ENCODE data around the gene SOX18.

SOX18 gene

DNA sequence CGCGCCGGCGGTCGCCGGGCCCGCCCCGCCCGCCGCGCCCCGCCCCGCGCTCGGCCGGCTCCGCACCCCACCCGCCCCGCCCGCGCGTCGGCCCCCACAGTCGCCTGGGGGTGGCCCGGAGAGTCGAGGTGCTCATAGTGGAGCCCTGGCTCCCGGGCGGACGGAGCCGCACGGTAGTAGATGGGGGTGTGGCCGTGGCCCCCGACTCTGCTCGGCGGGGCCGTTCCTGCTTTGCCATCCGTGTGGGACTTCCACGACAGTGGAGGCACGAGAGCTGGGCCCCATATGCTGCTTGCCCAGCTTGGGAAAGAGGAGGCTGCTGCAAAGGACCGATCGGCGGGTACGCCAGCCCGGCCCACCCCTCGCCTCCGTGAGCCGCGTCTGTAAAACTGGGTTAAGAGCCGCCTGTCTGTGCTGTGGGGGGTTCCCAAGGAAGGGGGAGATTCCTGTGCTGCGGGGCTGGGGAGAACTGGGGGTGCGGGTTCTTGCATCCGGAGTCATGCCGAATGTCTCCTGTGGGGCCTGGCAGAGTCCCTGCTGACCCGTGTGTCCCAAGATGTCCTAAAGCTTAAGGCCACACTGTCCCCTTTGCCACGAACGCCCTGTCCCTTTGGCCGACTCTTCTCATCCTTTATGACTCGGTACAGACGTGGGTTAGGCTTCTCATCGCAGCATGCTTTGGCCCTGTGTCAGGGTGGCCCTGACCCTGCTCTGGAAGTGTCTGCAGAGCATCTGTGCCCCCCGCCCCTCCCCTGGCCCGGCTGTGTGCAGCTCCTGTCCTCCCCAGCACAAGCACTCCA lies 30.8 kb upstream of the SOX18 start, which contains the start of gene OPRL1:
Gene OPRL1, plus strand, starts transcription at position 70 of the 800 bp plus-strand sequence. CDS start 12,639 bp downstream, outside the sequence.
- DNase-seq (ENCODE audit: low read depth) = peak; percentile 28

DNA sequence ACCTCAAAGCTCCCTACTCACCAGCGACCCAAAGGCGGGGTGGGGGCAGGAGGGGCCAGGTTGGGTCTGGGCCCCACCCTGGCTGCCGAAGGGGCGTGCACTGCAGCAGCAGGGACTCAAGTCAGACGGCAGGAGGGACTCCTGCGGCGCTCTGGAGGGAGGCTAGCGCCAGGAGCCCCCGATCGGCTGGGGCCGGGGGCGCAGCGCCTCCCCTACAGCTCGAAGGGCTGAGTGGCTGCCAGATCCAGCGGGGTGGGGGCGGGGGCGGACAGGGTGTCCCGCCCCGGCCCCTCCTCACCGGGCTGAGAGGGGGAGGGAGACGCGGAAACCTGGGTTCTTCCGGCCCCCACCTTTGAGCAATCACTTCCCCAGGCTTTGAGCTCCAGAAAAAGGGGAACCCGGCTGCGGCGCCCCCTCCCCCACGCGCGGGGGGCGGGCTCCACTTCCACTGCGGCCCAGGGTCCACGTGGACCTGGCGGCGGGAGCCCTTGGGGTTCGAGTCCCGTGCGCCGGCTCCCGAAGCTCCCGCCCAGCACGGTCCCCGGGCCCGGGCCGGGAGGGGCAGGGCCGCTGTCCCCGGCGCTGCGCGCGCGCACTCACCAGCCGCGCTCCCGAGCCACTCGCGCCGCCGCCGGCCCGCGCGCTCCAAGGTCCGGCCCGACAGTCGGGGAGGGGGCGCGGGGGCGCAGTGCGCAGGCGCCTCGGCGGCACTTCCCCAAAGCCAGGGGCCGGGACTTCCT lies 30.0 kb upstream of the SOX18 start, which contains the start of gene RGS19:
Gene RGS19, minus strand, starts transcription at position 246 of the 740 bp plus-strand sequence. CDS start 2,632 bp downstream, outside the sequence.
- peak; percentile 41 for DNase-seq (ENCODE audit: low read depth)

DNA sequence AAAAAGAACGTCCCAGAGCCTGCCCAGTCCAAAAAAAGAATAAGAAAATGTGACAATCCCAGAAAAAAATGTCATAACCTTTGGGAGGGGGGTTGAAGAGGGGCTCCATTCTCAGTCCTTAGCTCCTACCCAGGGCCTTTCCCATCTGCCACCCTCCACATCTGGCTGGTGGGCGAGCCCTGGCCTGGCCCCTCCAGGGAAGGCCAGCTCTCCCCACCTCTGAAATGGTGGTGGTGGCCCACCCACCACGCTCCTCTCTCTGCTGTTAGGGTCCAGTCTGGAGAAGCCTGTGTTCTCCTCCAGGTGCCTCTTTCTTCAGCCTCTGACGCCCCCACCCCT lies 29.5 kb upstream of the SOX18 start:
- no peak for DNase-seq (ENCODE audit: low read depth)

DNA sequence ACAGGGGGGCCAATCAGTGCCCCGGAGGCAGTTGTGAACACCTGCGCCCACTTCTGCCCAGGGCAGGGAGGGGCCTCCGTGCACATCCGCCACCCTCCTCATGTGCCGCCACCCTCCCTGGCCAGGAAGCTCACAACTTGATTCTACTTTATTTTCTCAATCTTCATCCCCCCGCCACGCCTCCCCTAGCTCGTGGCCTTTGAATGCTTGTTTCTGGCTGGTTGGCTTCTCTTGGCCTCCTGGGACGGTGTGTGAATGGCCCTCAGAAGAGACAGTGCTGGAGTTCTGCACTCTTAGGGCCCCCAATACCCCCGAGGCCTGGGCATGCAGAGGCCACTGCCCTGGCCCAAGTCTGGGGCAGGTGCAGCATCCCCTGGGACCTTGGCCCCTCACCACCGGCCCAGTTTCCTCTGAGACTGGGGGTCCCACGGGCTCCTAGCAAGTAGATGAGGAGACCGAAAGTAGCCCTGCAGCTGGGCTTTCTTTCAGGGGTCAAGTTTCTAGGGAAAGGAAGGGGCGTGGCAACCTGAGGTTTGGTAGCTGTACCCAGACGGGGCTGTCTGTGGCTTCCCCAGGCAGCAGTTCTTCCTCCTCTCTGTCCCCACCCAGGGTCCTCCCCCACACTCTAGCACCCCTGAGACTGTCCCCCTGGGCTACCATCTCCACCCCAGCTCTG lies 28.6 kb upstream of the SOX18 start:
- peak; percentile 29 for DNase-seq (ENCODE audit: low read depth)

DNA sequence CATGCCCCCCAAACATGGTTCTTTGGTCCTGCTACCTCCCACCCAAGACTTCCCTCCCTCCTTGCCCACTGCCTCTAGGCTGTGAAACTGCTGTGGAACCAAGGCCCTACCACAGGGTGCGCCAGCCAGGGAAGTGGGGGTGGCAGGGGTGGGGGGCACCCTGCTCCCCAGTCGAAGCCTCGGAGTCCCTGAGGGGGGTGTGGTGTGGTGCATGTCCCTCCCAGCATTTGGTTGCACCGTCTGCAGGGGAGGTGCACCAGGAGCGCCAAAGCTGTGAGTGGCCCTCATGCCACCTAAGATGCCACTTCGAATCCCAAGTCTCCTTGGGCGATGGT lies 28.1 kb upstream of the SOX18 start:
- no peak for DNase-seq (ENCODE audit: low read depth)

DNA sequence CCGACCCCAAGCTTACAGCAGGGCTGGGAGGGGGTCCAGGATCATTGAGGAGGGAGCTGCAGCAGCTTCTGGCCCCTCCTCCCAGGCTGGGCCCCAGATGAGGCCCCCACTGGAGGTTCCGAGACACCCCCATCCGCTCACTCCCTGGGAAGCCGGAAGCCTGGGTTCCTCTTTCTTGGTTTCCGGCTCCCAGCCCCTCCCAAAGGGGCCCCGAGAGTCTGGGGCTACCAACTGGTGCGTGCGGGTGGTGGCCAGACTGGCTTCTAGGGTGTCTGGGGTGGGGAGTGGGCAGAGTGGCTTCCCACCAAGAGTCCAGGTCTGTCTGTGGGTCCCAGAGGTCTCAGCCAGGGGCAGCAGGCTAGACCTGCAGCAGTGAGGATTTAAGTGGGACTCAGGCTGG lies 27.7 kb upstream of the SOX18 start:
- DNase-seq (ENCODE audit: low read depth) = no peak

DNA sequence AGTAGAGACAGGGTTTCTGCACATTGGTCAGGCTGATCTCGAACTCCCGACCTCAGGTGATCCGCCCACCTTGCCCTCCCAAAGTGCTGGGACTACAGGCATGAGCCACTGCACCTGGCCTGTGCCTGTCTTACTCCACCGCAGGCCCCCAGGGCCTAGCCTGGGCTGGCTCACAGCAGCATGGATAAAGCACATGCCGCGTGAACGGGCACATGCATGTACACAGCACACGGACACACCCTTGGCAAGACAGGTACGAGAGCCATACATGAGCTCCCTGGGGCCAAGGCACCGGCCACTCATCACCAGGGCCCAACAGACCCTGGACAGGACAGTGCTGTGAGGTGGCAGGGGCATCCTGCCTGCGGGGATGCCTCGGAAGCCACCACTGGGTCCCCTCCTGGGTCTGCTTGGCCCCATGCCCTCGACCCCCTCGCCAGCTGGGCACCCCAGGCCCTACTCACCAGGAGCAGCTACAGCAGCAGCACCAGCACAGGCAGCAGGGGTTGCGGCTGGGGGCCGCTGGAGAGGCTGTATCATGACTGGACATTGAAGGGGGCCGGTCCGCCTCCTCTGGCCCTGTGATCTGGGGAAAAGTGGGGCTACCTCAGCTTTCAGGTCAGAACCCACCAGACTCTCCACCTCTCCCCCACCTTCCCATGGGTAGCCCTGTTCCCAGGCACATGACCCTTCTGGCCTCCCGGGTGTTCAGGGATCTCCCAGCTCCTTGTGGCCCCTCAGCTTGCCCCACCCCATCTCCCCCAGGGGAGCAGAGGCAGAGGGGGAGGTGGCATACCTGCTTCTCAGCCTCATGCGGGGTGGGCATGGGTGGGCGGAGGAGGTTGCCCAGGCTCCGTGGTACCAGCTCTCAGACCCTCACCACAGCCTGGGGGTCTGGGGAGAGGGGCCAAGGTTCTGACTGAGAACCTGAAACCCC lies 26.9 kb upstream of the SOX18 start:
- DNase-seq (ENCODE audit: low read depth) = no peak

DNA sequence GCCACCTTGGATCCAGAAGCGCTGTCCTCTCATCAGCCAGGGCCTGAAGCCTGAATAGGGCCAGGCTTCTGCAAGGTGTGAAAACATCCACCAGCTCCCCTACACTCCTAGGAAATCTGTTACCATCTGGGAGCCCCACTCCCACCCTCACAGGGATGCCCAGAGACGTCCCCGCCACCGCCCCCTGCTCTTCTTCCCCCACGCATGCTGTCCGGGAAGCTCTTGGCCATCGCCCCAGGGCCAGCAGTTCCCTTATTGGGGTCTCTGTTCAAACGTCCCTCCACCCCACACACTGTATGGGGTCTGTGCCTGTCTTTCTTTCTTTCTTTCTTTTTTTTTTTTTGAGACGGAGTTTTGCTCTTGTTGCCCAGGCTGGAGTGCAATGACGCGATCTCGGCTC lies 26.1 kb upstream of the SOX18 start:
- DNase-seq (ENCODE audit: low read depth) = no peak

DNA sequence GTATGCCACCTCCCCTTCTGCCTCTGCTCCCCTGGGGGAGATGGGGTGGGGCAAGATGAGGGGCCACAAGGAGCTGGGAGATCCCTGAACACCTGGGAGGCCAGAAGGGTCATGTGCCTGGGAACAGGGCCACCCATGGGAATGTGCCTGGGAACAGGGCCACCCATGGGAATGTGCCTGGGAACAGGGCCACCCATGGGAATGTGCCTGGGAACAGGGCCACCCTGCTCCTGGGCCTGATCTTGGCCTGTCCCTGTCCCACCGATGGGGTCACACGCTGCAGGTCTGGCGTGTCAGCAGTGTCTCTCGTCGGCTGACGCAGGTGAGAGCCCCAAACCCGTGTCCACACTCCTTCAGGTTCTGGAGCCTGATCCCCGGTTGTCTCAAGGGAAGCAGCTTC lies 25.5 kb upstream of the SOX18 start:
- no peak for DNase-seq (ENCODE audit: low read depth)

DNA sequence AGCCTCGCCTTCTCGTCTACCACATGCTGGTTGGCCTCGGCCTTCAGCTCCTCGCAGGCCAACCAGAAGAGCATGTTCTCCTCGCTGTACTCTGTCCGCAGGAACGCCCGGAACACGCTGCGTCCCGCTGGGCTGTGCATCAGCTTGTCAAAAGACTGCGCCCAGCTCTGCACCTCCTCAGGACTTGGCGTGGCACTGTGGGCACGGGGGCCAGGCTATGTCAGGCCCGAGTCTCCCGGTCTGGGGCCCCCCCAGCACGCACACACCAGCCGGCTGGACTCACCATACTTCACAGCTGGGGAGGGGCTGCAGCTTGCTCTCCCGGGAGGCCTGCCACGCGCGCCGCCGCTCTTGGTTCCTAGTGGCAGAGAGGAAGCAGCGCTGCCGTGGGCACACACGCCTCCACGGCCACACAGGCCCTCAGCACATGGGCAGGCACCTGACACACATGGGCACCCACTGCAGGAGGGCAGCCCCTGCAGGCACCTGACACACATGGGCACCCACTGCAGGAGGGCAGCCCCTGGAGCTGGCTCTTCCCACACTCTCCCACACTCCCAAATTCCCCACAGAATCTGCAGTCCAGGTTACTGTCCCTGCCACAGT lies 24.8 kb upstream of the SOX18 start:
- DNase-seq (ENCODE audit: low read depth) = no peak

DNA sequence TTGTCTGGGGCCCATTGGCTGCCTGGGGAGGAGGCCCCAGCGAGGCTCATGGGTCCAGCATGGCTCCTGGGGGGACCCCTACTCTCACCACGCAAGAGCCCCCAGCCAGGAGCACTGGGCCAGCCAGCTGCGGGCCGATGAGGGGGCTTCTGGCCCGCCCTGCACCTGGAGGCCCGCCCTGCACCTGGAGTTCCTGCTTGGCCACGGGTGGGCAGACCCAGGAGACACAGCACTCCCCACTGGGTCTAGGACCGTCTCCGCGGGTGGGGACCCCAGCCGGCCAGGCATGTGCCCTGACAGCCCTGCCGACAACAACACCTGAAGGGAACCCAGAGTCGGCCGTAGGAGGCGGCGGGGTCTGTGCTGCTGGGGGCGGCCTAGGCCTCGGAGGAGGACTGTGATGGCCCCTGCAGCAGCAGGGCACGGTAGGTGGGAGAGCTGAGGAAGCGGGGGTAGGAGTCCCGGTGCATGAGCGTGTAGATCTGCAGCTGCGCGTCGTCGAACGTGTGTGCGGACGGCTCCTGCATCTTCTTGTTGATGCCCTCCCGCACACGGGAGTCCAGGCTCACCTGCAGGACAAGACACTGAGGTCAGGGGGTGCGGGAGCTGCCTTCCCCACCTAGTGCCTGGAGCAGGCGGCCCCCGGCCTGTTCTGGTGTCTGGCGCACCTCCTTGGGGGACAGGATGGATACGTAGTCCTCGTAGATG lies 24.2 kb upstream of the SOX18 start:
- no peak for DNase-seq (ENCODE audit: low read depth)

DNA sequence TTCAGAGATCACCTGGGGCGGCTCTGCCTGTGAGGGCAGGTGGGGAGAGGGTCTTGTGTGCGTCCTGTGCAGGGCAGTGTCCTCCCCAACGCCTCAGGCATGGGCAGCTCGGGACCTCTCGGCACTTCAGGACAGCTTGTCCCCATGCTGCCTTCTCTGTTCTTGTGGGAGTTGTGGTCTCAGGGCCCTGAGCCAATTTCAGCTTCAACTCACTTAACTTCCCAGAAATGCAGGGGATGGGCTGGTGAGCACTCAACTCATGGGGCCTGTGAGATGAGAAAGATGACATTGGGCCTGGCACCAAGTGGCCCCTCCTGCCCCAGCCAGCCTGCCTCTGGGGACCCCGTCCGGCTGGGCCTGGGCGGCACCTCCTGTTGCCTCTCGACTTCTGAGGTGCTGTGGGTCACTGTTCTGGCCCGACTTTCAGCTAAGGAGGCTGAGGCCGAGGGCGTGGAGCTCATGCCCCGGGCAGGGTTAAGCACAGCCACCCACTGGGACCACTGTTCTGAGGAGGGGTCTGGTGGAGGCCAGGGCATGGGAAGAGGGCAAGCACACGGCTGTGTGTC lies 23.1 kb upstream of the SOX18 start:
- DNase-seq (ENCODE audit: low read depth) = no peak

DNA sequence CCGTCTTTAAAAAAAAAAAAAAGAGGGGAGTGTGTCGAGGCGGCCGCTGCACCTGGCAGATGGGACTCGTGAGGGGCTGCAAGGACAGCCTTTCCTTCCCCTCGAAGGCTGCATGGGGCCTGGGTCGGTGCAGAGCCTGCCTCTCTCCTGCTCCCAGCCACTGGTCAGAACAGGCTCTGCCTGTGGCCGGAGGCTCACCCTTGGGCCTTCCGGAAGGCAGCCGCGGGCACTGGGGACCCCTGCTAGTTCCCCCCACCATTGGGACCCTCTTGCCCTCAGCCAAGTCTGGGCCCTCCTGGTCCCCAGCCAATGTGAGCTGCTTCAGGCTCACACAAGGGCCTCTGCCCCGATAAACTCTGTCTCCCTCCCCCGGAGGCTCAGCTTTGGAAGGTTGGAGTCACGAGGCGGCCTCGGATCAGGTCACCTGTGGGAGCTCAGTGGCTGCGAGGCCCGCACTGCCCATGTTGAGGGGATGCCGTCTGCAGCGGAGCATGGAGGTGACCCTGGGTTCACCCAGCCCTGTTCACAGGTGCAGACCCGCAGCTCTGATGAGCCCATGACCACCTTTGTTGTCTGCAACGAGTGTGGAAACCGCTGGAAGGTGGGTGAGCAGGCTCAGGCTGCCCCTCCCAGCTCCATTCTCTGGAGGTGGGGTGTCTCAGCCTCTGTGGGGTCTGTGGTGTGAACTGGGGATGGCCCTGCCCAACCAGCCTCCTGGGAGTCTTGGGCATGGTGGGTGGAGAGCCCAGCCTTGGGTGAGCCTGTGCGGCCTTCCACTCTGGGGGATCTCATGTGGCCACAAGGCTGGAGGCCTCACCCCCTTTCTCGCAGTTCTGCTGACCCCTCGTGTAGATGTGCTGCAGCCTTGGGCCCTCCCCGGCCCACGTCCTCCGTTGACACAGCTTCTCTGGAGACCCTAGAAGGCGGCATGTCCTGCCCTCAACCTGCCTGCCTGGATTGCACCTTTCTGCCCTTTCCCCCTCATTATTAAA lies 22.2 kb upstream of the SOX18 start:
- no peak for DNase-seq (ENCODE audit: low read depth)

DNA sequence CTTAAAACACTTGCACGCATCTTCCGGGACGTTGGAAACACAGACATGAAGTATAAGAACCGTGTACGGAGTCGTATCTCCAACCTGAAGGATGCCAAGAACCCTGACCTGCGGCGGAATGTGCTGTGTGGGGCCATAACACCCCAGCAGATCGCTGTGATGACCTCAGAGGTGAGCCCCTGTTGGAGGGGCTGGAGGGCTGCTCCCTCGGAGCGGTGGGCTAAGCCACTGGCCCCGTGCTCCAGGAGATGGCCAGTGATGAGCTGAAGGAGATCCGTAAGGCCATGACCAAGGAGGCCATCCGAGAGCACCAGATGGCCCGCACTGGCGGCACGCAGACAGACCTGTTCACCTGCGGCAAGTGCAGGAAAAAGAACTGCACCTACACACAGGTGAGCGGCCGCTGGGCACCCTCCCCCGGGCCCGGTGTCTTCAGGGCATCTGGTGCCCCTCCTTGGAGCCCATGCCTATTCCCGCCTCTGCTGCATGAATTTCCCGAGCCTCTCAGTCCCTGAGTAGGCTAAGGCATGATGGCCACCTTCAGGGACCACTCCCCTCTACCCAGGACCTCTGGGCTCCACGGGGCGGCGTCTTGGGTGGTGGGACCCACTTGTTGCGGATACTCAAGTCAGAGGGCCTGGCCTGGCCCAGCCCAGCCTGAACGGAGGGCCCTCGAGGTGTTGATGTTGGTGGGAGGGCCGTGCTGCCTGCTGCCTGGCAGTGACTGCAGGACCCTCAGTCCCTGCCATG lies 21.0 kb upstream of the SOX18 start:
- no peak for DNase-seq (ENCODE audit: low read depth)

DNA sequence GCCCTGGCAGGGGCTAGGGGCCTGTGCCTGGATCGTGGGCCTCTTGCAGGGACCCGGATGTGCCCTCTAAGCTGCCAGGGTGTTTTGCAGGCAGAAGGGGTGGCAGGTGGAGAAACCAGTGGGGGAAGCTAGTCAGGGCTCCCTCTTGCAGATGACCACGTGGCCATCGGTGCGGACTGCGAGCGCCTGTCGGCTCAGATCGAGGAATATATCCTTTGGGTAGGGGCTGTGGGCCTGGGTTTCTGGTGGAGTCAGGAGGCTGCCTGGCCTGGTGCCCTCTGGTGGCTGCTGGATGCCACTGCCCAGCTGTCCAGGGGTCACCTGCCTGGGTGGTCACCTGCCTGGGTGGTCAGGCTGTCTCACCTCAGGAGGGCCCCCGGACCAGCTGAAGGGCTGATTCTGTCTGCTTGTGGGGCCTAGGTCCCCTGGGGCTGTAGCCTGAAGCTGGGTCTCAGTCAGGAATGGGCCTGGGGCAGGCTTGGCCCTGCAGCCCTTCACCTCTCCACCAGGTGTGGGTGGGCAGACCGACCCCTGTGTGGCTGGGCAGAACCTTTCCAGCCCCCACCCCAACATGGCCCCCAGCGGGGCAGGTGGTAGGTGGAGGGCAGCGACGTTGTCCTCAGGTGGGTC lies 20.3 kb upstream of the SOX18 start:
- no peak for DNase-seq (ENCODE audit: low read depth)

DNA sequence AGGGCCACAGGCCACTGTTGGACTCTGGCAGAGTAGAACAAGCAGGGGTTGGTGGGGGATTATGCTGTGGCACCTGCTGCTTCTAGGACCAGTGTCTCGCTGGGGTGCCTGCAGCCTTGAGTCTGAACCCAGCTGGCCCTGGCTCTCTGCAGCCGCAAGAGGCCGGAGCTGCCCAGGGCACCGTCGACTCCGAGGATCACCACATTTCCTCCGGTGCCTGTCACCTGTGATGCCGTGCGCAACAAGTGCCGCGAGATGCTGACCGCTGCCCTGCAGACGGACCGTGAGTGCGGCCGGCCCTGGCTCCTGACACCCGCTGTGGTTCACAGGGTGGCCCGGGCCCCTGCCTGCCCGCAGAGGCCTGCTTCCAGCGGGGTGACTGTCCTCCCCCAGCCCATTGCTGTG lies 19.8 kb upstream of the SOX18 start:
- DNase-seq (ENCODE audit: low read depth) = no peak

DNA sequence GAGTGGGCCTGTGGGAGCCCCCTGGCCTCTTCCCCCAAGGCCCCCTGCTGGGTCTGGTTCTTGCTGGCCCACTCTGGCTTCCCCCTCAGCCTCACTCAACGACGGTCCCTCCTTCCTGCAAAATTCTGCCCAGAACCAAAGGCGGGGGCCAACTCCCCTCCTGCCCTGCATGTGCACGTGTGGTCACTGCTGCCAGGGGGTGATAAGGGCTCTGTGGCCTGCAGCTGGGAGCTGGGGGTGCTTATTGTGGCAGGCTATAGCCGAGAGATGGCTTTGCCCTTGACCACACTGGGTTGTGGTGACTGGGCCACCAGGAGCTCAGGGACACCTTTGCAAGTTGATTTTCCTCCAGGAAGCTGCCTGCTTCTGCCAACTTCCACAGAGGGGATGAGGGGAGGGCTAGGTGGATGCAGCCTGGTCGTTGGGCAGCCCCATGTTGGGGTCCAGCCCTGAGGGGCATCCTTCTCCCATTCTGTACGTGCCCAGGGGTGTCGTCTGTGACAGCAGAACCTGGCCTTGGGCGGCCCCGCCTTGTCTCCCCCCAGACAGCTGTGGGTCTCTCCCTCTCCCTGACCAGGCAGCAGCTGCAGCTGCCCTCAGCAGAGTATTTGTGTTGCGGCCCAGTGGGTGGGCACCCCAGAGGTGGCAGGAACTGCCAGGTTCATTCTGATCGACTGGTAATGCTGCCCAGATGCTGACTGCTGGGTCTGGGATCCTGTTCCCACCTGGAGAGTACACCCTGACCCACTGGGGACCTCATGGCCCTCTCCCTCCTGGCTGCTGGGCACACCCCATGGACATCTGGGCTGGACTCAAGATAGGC lies 19.2 kb upstream of the SOX18 start:
- DNase-seq (ENCODE audit: low read depth) = no peak

Data from activated gamma-delta T cell treated with anti-CD3 and anti-CD28 coated beads, Interleukin-2, amount 50 U/mL, for 16 hours (primary cell).